ENCODE data around the gene MSMP.

MSMP gene

GRCh38 chr9:35717132-35717870 is 36.8 kb downstream of the MSMP start:
- no peak for DNase-seq

GRCh38 chr9:35716230-35716629 is 37.8 kb downstream of the MSMP start:
- no peak for DNase-seq

GRCh38 chr9:35714579-35715252 is 39.4 kb downstream of the MSMP start:
- DNase-seq = no peak

GRCh38 chr9:35714123-35714522 is 40.0 kb downstream of the MSMP start:
- DNase-seq = no peak

- no peak for DNase-seq
Observed at GRCh38 chr9:35713578-35713977, 40.5 kb downstream of the MSMP start.

- DNase-seq = no peak
Observed at GRCh38 chr9:35712762-35713400, 41.2 kb downstream of the MSMP start.

GRCh38 chr9:35711501-35712428 is 42.3 kb downstream of the MSMP start:
- no peak for DNase-seq

GRCh38 chr9:35710818-35711500 is 43.1 kb downstream of the MSMP start:
- no peak for DNase-seq

GRCh38 chr9:35708146-35708545 is 45.9 kb downstream of the MSMP start:
- no peak for DNase-seq

- DNase-seq = no peak
Observed at GRCh38 chr9:35706951-35707350, 47.1 kb downstream of the MSMP start.

- no peak for DNase-seq
Observed at GRCh38 chr9:35705836-35706430, 48.1 kb downstream of the MSMP start.

- DNase-seq = no peak
Observed at GRCh38 chr9:35705372-35705771, 48.7 kb downstream of the MSMP start.

GRCh38 chr9:35703906-35704672 is 50.0 kb downstream of the MSMP start:
- no peak for DNase-seq
